Measurements from ENCODE around the gene CABLES2.

Gene CABLES2

DNA sequence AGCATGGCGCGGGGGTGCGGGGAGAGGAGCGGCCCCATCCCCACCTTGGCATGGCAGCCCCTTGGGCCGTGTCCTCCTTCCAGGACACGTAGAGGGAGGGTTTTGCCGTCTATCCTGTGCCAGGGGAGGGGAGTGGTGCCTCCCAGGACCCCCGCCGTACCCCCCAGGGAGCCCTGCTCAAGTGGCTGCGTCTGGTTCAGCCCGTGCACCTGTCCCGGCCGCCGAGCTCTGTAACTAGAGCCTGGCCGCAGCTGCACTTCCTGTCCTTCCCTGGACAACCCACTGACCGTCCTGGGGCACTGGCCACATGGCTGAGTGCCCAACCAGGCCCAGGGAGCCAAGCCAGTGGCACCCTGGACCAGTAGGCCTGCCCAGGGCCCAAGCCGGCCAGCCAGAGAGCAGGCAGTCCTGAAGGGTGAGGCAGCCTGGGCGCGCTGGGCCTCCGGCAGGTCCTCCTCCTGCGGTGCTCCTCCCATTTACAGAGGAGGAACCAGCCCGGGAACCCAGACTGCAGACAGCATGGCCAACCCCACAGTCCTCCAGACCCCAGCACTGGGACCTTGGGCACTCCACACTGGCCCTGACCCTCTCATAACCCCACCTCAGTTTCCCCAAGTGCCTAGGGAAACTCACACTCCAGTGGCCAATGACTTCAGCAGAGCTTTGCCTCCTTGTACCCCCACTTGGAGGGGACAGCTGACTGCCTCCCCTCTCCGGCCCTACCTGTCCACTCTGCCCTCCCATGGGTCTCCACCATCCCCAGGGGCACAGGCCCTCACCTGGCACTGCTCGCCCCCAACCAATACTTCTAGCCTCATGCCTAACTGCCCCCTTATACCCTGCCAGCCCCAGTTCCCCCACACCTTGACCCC, 48.7 kb downstream of the CABLES2 start:
- DNase-seq: no peak

- DNase-seq: no peak
Measured at GRCh38 chr20:62357681-62358080, 49.4 kb downstream of the CABLES2 start.

GRCh38 chr20:62357187-62357667, 49.9 kb downstream of the CABLES2 start:
- DNase-seq: peak; percentile 41

DNA sequence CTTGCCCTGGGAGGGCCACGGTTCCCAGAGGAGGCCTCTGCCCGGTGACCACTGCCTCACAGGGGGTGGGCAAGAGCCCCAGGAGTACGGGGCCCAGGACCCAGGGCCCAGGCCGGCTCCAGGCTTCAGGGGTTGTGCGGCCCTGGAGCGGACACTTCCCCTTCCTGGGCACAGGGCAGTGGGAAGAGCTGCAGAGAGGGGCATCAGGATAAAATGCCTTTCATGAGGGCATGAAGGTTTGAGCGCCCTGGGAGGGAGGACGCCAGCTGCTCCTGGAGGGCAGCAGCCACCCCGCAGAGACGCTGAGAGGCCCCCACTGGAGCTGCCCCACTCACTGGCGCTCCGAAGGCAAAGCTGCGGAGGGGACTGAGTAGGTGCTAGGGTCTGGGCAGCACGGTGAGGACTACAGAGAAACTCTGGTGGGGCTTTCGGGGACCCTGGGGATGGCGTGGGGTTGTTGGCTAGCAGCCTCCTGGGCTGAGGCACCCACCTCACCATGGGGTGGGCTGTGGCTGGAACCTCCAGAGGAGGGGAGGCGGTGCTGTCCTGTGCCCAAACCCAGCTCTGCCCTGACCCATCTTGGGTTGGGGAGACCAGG, 50.4 kb downstream of the CABLES2 start:
- DNase-seq: no peak

- no peak for DNase-seq
Measured at GRCh38 chr20:62355878-62356588, 51.1 kb downstream of the CABLES2 start.

- peak; percentile 23 for DNase-seq
Measured at GRCh38 chr20:62355516-62355877, 51.6 kb downstream of the CABLES2 start.

GRCh38 chr20:62354811-62355341, 52.2 kb downstream of the CABLES2 start:
- DNase-seq: no peak

- no peak for DNase-seq
Measured at GRCh38 chr20:62354031-62354808, 52.9 kb downstream of the CABLES2 start.

DNA sequence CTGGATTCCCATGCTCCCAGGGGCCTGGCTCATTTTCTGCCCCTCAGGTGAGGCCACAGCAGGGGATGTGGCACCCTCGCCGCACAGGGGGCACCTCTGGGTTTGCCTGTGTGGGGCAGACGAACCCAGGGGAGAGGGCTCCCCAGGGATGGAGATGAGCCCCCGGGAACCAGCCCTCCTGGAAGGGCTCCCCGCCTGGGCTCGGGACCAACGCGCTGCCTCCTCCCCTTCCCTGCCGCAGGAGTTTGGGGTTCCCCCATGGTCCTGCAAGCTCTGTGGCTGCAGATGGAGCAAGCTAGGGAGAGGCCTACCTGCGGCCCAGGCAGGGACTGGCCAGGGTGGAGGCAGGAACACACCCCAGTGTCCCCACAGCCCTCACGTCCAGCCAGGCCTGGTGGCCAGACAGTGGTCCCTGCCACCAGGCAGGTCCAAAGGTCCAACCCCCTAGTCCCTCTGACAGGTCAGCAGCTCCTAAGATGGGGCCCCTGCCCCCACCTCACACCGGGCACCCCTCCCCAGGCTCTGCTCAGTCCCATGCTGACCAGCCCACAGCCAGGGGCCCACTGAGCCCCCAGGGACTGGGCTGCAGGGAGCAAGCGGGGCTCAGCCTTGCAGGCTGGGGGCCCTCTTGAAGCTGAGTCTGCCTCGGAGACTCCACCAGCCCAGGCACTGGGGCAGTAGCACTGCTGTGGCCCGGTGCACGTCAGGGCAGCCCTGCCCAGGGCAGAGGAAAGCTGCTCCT, 53.6 kb downstream of the CABLES2 start:
- DNase-seq: no peak

DNA sequence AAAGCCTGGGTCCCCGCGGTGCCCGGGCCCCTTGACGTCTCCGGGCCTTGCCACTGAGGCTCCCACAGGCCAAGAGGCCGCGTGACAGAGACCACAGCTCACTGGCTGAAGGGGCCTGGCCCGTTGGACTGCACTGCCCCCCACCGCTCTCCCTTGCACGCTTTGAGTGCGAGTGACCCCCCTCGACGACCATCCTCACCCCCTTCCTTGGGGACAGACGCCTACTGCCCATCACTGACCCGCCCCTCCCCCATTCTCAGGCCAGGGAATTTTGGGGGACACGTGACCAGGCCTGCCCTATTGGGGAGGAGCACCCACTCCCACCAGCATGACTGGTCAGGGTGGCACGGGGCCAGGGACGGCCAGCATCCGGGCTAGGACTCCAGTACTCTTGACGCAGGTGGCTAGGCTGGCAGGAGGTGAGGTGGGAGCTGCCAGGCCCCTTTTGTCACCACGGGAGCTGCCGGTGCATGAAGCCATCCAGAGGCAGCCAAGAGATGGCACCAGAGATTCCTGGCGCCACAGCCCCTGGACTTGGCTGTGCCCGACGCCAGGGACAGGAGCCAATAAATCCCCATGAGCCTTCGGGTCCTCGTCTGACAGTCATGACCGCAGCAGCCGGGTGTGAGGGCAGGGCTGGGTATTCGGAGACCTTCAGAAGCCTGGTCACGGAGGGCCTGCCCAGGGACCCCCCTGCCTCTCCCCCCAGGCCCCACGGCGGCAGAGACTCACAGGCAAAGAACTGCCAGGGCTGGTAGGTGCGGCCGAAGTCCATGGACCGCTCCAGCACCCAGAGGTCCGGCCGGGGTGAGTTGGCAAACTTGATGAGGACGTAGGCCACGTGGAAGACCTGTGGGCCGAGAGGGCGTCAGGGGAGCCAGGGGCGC, 54.4 kb downstream of the CABLES2 start:
- DNase-seq: no peak

GRCh38 chr20:62351469-62352401, 55.4 kb downstream of the CABLES2 start:
- DNase-seq: no peak

DNA sequence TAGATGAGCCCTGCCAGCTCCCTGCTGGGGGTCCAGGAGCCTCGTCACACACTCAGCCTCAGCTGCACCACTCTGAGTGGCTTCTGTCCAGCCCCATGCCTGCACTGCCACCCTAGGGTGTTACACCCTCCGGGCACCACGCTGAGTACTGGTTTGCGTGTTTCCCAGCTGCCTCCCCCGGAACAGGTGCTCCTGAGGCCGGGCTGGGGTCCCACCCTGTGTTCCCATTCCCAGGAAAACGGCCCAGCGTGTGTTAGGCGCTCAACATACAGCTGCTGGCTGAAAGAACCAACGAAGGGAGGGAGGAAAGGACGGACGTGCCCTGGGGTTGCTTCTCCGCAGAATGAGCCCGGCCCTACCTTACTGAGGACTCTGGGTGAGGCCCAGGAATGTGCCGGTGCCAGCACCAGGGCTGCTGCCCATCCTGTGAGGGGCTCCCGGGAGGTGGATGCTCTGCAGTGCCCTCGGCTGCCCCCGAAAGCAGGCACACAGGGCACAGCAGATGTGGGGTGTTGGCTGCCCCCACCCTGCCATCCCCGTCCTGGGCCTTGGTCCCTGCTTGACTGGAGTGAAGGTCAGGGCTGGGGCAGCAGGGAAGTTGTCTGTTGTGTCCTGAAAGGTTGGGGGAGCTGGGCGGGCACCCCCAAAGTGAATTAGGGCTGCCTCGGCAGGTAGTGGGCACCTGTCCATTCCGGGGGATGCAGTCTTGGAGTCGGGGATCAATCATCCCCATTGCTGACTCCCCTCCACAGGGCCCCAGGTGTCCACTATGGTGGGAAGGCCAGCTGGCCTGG, 56.3 kb downstream of the CABLES2 start:
- DNase-seq: no peak

DNA sequence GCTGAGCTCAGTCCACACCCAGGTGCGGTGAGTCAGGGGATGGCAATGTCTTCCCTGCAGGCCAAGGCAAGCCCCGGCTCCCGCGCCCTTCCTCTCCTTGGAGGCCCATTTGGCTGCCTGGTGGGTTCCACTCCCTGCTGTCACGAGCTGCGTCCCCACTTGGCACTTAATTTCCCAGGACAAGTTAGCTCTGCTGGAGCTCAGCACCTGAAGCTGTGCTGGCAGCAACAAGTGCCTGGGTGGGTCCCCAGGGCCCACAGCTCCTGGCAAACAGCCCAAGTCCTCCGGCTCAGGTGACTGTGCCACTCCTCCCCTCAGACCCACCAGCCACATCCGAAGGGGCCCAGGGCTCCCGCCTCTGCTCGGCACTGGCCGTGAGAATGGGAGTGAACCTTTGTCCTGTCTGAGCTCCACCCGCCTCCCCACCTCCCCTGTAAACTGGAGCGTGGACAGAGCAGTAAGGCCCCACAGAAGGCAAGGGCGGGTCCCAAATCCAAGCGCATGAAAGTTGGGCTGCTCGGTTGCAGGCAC, 56.9 kb downstream of the CABLES2 start:
- no peak for DNase-seq

GRCh38 chr20:62349556-62350097, 57.5 kb downstream of the CABLES2 start:
- no peak for DNase-seq

- DNase-seq: no peak
Measured at GRCh38 chr20:62348604-62349003, 58.5 kb downstream of the CABLES2 start.

DNA sequence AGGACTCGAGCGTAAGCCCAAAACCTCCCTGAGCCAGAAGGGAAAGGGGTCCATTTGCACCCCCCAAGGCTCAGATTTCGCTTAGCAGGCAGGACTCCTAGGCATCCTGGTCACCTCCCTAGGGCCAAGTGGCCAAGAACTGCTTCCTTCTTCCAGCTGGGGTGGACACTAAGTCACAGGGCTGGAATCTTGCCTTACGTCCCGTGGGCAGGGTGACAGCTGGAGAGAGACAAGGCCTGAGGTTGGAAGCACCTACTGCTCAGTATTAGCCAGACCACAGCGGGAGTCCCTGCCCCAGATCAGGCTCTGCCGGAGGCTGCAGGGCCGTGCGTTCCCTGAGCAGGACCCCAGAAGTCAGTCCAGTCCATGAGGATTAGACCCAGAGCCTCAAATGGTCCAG, 59.6 kb downstream of the CABLES2 start:
- no peak for DNase-seq

DNA sequence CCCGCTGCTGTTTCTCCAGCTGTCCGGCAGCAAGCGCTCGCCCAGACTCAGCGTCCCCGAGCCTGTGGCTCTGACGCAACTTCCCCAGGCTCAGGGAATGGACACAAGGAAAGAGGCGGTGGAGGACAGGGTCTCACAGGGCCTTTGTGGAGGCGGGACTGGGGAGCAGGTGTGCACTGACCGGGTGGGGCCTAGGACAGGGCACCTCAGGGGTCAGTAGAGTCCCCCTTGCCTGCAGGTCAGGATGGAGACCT, 60.0 kb downstream of the CABLES2 start:
- DNase-seq: no peak

All from fibroblast of skin of abdomen (primary cell).